VCaP (cell line): ENCODE measurements around the gene SART3.
"Not testable (repeated sequence)": the region's sequence is repeated elsewhere in the genome, so short reads cannot be mapped to it uniquely, and the experiment has no call there.

ENCODE experiments used
- H3K27ac ChIP-seq: fragments of 450-650 bp; 2 replicates; pipeline ENCODE4 v1.5.1; 2017
- CTCF ChIP-seq: fragments of 450-650 bp; conservative IDR thresholded peaks from 2 replicates; pipeline ENCODE4 v1.5.1; 2017; ENCODE audit warnings: mild to moderate bottlenecking, moderate library complexity

Gene SART3

GRCh38 chr12:108581311-108582227 is 20.6 kb upstream of the SART3 start:
- no peak overlapping the region for H3K27ac ChIP-seq
- TF ChIP-seq CTCF = no peak

GRCh38 chr12:108580531-108580930 is 19.6 kb upstream of the SART3 start:
- TF ChIP-seq CTCF = no peak
- H3K27ac ChIP-seq = no peak overlapping the region

GRCh38 chr12:108578813-108579212 is 17.8 kb upstream of the SART3 start:
- TF ChIP-seq CTCF = no peak
- no peak overlapping the region for H3K27ac ChIP-seq

- TF ChIP-seq CTCF = no peak
- H3K27ac ChIP-seq = no peak overlapping the region
Observed at GRCh38 chr12:108578264-108578663, 17.3 kb upstream of the SART3 start.

- TF ChIP-seq CTCF = no peak
- no peak overlapping the region for H3K27ac ChIP-seq
Observed at GRCh38 chr12:108577458-108577857, 16.5 kb upstream of the SART3 start.

- no peak for TF ChIP-seq CTCF
- H3K27ac ChIP-seq = no peak overlapping the region
Observed at GRCh38 chr12:108576660-108577234, 15.8 kb upstream of the SART3 start.

- TF ChIP-seq CTCF = no peak
- no peak overlapping the region for H3K27ac ChIP-seq
Observed at GRCh38 chr12:108575199-108575912, 14.4 kb upstream of the SART3 start.

- not testable (repeated sequence) for H3K27ac ChIP-seq
Observed at GRCh38 chr12:108574276-108574675, 13.3 kb upstream of the SART3 start.
